Left lobe of liver (tissue), 2 donors: ENCODE measurements around the gene ABI2. TPM values are rescaled to one million over a fixed set of nuclear protein-coding genes. Genes with fewer than 3 reads are reported as not detected.
"Not testable (repeated sequence)": the region's sequence is repeated elsewhere in the genome, so short reads cannot be mapped to it uniquely, and the experiment has no call there.

Experiments
- ATAC-seq: fragments of 200-7000 bp; cut with Tn5 transposase; one replicate; pipeline ENCODE4 v1.9.1; 2020; ENCODE audit warnings: mild to moderate bottlenecking, moderate library complexity
- DNase-seq: peaks from one replicate; pipeline ENCODE4 v3.0.0-alpha.2; 2020; ENCODE audit warnings: low spot score
- total RNA-seq: library from RNA; stranded (reverse); gene quantifications from one replicate; pipeline ENCODE4 v1.2.1, GENCODE V29; 2021
- donor health status: DM: no; HTN: no; CAD: no; lungs with moderate emphysema.
- donor health status: DM: no; HTN: yes; CAD: no.

ABI2 gene
- total RNA-seq, result 7.2 TPM

GRCh38 chr2:203327901-203328759 is at the start of gene ABI2:
Gene ABI2, plus strand, starts transcription at chr2:203328394. Its CDS starts 121 bp downstream, at chr2:203328515.
- DNase-seq, result peak; percentile 85
- ATAC-seq, result peak; percentile 95

DNA sequence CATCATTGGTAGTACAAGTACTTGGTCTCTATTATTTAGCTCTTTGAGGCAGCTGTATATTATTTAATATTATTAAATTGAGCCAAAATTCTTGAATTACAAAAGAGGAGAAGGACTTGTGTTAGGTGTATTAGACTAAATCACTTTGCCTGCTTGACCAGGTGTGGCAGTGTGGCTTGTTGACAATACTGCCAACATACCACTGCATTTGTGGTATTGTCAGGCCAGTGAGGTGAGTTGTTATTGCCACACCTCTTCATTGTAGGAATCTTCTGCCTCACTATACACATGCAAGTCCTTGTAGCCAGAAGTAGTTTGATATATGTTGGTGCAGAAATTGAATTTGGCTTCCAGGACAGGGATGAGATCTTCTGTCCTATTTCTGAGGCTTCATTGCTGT is 48.9 kb upstream of the ABI2 start:
- ATAC-seq (no peak), DNase-seq (no peak)

GRCh38 chr2:203280428-203281064 is 47.6 kb upstream of the ABI2 start:
- DNase-seq (no peak), ATAC-seq (no peak)

DNA sequence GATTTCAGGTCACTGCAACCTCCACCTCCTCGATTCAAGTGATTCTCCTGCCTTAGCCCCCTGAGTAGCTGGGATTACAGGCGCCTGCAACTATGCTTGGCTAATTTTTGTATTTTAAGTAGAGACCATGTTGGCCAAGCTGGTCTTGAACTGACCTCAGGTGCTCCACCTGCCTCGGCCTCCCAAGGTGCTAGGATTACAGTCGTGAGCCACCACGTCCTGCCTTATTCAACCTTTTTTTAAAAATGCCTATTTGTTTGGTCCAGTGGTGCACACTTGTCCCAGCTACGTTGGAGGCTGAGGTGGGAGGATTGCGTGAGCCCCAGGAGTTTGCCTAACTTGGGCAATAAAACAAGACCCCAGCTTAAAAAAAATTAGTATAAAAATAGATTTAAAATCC is 46.1 kb upstream of the ABI2 start:
- no peak for ATAC-seq
- no peak for DNase-seq

DNA sequence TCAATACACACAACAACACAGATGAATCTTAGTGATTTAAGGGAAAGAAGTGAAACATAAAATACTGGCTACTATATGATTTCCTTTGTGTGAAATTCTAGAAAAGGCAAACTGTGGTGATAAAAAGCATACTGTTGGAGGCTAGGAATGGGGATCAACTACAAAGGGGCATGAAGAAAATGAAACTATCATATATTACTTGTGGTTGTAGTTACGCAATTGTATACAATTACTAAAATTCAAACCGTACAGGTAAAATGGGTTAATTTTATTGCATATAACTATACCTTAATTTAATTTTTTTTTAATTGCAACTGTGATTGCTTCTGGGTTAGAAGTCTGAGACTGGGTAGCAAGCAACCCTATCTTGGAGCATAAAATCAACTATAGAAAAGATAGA is 41.7 kb upstream of the ABI2 start:
- ATAC-seq (no peak), DNase-seq (no peak)

- DNase-seq (no peak), ATAC-seq (no peak)
Observed at GRCh38 chr2:203301667-203302066, 26.5 kb upstream of the ABI2 start.

DNA sequence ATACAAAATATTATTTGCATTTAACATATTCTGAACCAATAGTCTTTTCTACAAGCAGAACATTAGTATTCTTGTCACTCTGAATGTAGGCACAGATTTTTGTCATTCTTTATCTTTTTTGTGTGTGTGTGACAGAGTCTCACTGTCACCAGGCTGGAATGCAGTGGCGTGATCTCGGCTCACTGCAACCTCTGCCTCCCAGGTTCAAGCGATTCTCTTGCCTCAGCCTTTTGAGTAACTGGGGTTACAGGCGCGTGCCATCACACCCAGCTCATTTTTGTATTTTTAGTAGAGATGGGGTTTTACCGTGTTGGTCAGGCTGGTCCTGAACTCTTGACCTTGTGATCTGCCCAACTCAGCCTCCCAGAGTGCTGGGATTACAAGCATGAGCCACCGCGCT is 25.6 kb upstream of the ABI2 start:
- ATAC-seq, DNase-seq: not testable (repeated sequence)

DNA sequence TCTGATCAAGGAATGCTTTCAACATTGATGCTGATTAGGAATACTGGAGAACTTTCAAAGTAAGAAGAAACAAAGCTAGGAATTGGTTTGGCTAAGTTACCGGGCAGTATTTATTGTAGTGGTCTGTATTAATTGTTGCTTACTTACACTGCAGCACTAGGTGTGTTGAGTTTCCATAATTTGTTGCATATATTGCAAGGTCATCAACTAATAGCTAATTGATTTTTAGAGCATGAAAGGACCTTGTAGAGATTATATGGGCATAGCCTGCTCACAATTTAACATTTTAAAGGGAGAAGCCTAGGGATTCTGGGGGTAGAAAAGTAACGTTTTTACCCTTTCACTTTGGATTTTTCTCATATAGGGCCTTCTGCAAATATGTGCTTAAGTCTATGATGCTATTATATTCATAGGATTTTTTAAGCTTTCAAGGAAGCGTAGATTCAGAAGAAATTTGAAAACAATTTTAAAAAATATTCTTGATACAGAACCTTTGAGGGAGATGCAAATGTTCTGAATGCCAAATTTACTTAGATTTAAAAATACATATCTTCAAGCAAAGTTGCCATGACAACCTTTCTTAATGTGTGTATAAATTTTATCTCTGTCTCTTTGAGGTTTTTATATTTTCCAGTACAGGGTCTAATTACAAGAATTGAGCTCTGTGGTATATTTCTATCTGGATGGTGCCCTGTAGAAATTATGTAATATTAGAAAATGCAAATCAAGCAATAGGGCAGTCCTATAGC is 17.3 kb upstream of the ABI2 start:
- no peak for ATAC-seq
- DNase-seq, result no peak

- no peak for DNase-seq
- no peak for ATAC-seq
Observed at GRCh38 chr2:203326356-203326755, 1.8 kb upstream of the ABI2 start.

DNA sequence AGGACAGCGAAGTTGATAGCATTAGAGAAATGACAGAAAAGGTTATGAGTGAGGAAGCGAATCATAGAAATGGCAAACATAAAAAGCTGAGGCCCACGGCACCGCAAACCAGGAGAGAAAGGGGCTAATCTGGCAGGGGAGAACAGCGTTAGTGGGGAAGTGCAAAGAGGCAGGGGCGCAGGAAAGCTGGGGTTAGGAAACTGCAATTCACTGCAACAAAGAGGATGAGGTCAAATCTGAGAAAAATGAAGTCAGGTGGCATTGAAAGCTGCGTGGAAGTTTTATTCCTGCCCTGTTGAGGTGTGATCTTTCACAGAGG is 653 bp upstream of the ABI2 start:
- no peak for ATAC-seq
- DNase-seq, result no peak

DNA sequence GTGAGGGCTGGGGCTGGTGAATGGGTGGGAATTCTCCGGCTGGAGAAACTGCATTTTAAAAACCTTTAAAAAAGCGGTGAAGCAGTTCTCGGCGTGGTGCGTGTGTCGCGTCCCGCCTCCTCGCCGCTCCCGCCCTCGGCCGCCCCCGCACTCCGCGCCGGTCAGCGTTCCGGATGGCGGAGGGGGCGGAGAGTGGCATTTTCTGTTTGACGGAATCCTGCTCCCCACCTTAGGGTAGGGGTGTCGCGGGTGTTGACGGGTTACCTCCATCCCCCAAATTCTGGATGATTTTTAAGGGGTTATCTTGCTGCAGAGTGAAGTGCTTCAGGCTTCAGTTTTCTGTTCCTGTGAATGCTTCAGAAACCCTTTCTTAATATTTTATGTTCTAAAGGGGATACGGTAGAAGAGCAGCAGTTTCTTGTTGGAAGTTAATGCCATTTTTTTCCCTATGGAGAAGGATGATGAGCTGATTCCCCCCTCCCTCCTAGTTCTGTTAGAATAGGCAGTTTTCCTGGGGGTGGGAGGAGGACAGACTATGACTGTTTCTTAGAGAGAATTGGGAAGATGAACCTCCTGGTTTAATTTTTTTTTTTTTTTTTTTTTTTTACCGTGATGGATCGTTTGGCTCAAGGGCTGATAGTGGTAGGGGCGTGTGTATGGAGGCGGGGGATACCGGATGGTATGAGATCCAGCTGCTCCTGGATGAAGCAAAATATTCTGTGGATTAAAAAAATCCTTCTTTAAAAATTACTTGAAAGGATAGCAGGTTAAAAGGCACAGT is 756 bp downstream of the ABI2 start:
- peak; percentile 74 for ATAC-seq
- DNase-seq, result no peak

DNA sequence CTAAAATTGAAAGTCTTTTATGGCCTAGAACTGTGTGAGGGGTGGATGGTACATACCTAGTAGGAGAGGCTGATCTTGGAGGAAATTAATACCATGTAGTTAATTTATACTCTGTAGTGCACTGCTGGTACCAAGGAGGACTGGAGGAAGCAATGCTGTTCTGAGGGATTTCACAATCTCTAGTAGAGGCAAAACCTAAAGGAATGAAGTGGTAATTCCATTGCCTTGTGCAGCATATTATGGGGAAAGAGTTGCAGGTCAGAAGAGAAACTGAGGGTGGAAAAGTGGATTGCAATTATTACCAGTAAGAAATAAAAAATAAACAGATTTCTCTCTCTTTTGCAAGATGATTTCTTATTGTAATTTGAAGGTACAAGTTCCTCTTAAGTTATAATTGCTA is 2.2 kb downstream of the ABI2 start:
- no peak for ATAC-seq

GRCh38 chr2:203338322-203338721 is 10.1 kb downstream of the ABI2 start:
- DNase-seq (no peak), ATAC-seq (no peak)

More for the DNA sequence above, 2.2 kb downstream of the ABI2 start:
- DNase-seq, result no peak

DNA sequence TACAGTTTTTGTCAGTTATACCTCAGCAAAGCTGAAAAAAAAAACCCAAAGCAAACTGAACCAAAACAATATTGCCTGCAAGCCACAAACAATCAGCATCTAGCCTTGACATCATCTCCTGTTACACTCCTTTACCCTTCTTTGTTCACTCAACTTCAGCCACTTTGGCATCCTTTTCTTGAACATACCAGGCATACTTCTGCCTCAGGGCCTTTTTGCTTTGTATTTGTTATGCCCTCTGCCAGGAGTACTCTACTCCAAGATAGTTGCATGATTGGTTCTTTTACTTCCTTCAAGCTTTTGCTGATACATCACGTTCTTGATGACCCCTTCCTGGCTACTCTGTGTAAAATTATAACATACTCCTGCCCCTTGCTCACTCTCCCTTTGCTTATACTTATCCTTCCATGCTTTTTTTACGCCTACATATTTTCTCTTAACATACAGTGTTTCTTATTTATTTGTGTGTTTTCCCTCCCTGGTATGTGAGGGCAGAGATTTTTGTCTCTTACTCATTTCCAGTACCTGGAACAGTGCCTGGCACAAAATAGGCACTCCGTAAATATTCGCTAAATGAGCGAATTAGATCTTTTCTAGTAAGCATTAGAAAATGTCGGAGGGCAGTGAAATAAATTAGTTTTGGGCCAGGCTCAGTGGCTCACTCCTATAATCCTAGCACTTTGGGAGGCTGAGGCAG is 12.7 kb downstream of the ABI2 start:
- ATAC-seq (no peak), DNase-seq (no peak)

DNA sequence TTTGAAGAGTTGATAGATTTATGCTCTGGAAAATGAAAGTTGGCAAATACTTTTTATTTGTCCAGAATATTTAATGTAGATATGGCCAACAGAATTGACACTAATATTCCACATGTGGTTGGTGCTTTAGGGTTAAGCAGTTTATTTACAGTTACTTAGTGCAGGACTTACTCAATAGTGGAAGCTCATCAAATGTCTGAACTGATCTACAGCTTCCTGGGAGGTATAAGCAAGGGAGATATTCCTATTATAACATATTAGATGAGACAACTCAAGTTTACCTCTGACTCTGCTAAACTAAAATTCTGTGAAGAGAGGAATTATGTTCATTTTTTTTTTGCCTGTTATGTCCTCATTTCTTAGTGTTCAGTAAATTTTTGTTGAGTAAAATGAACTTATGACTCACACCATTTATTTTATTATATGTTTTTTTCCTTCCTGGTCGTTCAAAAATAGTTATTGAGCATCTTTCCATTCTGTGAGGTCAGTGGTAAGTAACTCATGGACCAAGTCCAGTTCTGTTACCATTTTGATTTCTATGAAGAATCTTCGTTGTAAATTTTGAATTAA is 13.6 kb downstream of the ABI2 start:
- ATAC-seq, result no peak
- no peak for DNase-seq

GRCh38 chr2:203342374-203342773 is 14.2 kb downstream of the ABI2 start:
- not testable (repeated sequence) for DNase-seq, ATAC-seq

- no peak for ATAC-seq
- DNase-seq, result no peak
Observed at GRCh38 chr2:203344667-203345066, 16.5 kb downstream of the ABI2 start.

DNA sequence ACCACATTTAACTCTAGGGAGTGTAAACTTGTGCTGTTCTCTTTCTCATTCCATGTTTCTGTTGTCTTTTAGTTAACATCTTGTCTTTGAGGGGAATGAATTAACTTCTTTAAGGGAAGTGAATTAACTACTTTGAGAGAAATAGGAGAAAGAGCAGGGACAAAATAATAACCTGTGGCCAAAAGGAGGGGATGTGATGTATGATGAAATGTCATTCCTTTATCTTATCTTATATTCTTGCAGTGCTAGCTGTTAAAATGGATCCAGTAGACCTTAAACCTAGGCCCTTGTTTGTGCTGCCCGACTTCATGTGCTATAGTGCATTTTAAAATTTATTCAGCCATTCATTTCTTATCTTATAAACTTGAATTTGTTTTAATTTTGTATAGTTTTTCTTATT is 18.4 kb downstream of the ABI2 start:
- ATAC-seq (no peak), DNase-seq (no peak)

DNA sequence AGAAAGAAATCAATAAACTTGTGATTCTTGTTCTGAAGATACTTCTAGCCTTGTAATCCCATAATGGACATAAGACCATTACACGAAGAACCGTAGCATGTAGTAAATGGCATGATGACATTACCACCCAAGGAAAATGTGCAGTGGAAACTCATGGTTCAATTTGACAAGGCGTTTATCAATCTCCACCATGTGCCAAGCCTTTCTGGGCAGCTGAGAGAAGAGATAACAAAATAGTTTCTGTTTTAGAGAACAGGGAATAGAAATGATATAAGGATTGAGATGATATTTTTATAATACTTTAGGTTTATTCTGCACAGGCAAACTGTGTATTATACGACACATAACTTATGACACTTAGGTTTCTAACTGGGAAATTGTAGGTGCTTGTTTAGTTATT is 19.2 kb downstream of the ABI2 start:
- DNase-seq, result no peak
- ATAC-seq, result no peak

- ATAC-seq (no peak), DNase-seq (no peak)
Observed at GRCh38 chr2:203352604-203353255, 24.5 kb downstream of the ABI2 start.
